Heart right ventricle (tissue), 16 donors: ENCODE measurements around the gene NEU4. TPM values are rescaled to one million over a fixed set of nuclear protein-coding genes. Genes with fewer than 3 reads are reported as not detected.
"Not testable (repeated sequence)": the region's sequence is repeated elsewhere in the genome, so short reads cannot be mapped to it uniquely, and the experiment has no call there.

Experiments
- ATAC-seq, 8 donors: fragments of 200-7000 bp; cut with Tn5 transposase; one replicate each; pipeline ENCODE4 v1.9.1; 2020; ENCODE audit warnings: mild to moderate bottlenecking in 8 of 8, moderate library complexity in 8 of 8, moderate number of reproducible peaks in 1 of 8
- DNase-seq, 2 donors: peaks; one replicate each; pipeline ENCODE4 v3.0.0-alpha.2; 2020
- H3K27ac ChIP-seq, 10 donors: fragments of 200-600 bp; sonication (generic) in 2 of 10; one replicate each; pipeline versions ENCODE4 v1.5.0 to v1.8.0; 2020 to 2022; ENCODE audit warnings: mild to moderate bottlenecking in 3 of 10
- H3K27me3 ChIP-seq, 7 donors: fragments of 200-600 bp; one replicate each; pipeline ENCODE4 v1.8.0; 2021 to 2022; ENCODE audit warnings: mild to moderate bottlenecking in 2 of 7
- H3K36me3 ChIP-seq, 9 donors: fragments of 200-600 bp; sonication (generic) in 1 of 9; one replicate each; pipeline versions ENCODE4 v1.5.0 to v1.8.0; 2020 to 2022; ENCODE audit warnings: mild to moderate bottlenecking in 2 of 9
- H3K4me1 ChIP-seq, 9 donors: fragments of 200-600 bp; sonication (generic) in 1 of 9; one replicate each; pipeline versions ENCODE4 v1.5.0 to v1.8.0; 2020 to 2022; ENCODE audit warnings: mild to moderate bottlenecking in 4 of 9
- H3K4me3 ChIP-seq, 10 donors: fragments of 200-600 bp; sonication (generic) in 2 of 10; one replicate each; pipeline versions ENCODE4 v1.5.0 to v1.8.0; 2020 to 2022; ENCODE audit warnings: mild to moderate bottlenecking in 7 of 10, moderate library complexity in 2 of 10
- H3K9me3 ChIP-seq, 11 donors: fragments of 200-600 bp in 10 of 11; sonication (generic) in 2 of 11; one replicate each; pipeline versions ENCODE4 v1.5.0 to v1.8.0; 2013 to 2022; ENCODE audit warnings: mild to moderate bottlenecking in 2 of 11, control low read depth in 1 of 11, moderate library complexity in 1 of 11
- WGBS, 2 donors: extraction: QIAGEN DNeasy Blood & Tissue Kit; methylation state at CpG; one replicate each; pipeline ENCODE4 v1.1.7; 2013; ENCODE audit warnings: inconsistent platforms in 1 of 2; 5-methylcytosine and 5-hydroxymethylcytosine counted together
- intact Hi-C, 10 donors: fragments of 100-400 bp; cut with DNase I; formaldehyde crosslinking; loops; one replicate each; pipeline versions ENCODE4 v1.11.1 to v1.14.2; 2022
- polyA plus RNA-seq, 2 donors: library from polyadenylated mRNA; stranded (reverse); fragments of 200-250 nt; gene quantifications; one replicate each; pipeline ENCODE4 v1.2.3, GENCODE V29; 2013
- total RNA-seq, 10 donors: library from RNA; stranded (reverse); fragmentation: NEBNext Ultra II Directional in 3 of 10; extraction: Animal tissue kit (Norgen Biotek cat#: 25700) in 3 of 10; gene quantifications; one replicate each; pipeline versions ENCODE4 v1.2.1 to v1.2.4, GENCODE V29; 2021 to 2023
- TF ChIP-seq, protein P1 (sequence below), 9 donors: fragments of 200-600 bp; sonication (generic) in 2 of 9; IDR thresholded peaks; one replicate each; pipeline versions ENCODE4 v1.5.0 to v1.8.0; 2021 to 2022; ENCODE audit warnings: antibody characterized with exemption in 9 of 9, mild to moderate bottlenecking in 5 of 9, moderate library complexity in 1 of 9
- donor health status: Arrhythmogenic right ventricular cardiomyopathy.
- donor health status: ischemic (EF 13 %, LVEDD 7.1; RV severe dilation, severe dysfunction).
- donor health status: healthy with polysubstance abuse.
- donor health status: DM: no; HTN: yes; CAD: no.
- donor health status: DM: no; HTN: no; CAD: no.
- donor health status: ischemic (EF 25% LVEDD 6.9; RV normal size, moderate dysfunction).
- donor health status: ischemic (EF 25% LVEDD 5.7; RV mildly dilated, moderate dysfunction).
- donor health status: healthy.
- donor health status: DM: yes; HTN: yes; CAD: no.
- donor health status: Ischemic cardiomyopathy.
- donor health status: ischemic (EF 35%, LVEDD 5.7; RV mildly dilated, moderate dysfunction).
- donor health status: nonischemic (EF 11% LVEDD 7.7; RV severe dilation, severe dysfunction).
- donor health status: DM: yes; HTN: yes; CAD: no.
- donor health status: PGD.
- donor health status: ischemic (EF 29% LVEDD 5.4; RV normal size, mild dysfunction).
- donor health status: nonischemic (EF 23%, LVEDD 6.1; RV moderate dilation, normal function).

The NEU4 gene
- total and polyA plus RNA-seq, 12 donors = 0.07 to 1.2 (median 0.46) TPM; not detected in 2

DNA sequence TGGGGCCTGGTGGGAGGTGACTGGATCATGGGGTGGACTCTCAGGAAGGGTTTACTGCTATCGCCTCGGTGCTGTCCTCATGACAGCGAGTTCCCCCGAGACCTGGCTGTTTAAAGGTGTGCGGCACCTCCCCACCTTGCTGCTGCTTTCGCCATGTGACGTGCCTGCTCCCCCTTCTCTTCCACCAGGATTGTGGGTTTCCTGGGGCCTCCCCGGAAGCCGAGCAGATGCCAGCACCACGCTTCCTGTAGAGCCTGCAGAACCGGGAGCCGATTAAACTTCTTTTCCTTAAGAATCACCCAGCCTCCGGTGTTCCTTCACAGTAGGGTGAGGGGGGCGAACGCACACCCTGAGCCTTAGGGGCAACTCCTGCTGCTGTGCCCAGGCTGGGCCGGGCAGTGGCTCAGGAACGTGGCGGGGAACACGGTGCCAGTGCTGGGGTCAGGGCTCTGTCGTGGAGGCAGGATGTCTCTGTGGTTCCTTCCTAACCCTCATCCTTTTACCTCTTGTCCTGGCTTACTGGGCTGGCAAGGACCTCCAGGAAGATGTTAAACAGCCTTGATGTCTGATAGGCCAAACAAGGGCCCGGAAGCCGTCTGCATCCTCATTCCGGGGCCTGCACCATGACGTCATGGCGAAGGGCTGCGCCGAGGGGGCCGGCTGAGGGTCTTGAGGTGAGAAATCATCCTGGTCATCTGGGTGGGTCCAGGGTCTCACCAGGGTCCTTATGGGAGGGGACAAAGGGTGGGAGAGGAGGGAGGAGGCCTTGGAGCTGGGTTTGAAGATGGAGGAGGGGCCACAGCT, 12.7 kb downstream of the NEU4 start:
- Histone ChIP-seq H3K27me3 (no peaks in the 10 kb centered on the region), H3K9me3 (peaks cover 0 to 14% (median under 1%) of the 10 kb centered on the region in 11 donors), H3K27ac (peak overlapping the region in 6 of 10 donors; percentile 19 to 72 (median 45)), H3K4me1 (peaks cover 0 to 26% (median 0%) of the 10 kb centered on the region in 9 donors), H3K36me3 (no peaks in the 10 kb centered on the region), H3K4me3 (peak overlapping the region in 6 of 10 donors; percentile 14 to 41 (median 31))
- 61 to 63% methylated on average over 28 of the region's 28 CpGs for WGBS, 2 donors
- DNase-seq = peak; percentile 27 to 31
- TF ChIP-seq, protein P1, sequence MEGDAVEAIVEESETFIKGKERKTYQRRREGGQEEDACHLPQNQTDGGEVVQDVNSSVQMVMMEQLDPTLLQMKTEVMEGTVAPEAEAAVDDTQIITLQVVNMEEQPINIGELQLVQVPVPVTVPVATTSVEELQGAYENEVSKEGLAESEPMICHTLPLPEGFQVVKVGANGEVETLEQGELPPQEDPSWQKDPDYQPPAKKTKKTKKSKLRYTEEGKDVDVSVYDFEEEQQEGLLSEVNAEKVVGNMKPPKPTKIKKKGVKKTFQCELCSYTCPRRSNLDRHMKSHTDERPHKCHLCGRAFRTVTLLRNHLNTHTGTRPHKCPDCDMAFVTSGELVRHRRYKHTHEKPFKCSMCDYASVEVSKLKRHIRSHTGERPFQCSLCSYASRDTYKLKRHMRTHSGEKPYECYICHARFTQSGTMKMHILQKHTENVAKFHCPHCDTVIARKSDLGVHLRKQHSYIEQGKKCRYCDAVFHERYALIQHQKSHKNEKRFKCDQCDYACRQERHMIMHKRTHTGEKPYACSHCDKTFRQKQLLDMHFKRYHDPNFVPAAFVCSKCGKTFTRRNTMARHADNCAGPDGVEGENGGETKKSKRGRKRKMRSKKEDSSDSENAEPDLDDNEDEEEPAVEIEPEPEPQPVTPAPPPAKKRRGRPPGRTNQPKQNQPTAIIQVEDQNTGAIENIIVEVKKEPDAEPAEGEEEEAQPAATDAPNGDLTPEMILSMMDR (IDR thresholded peaks at IDR 0.05) = no peak
- peak in 6 of 8 donors; percentile 21 to 78 (median 56) for ATAC-seq
- intact Hi-C loops = no loop called here

DNA sequence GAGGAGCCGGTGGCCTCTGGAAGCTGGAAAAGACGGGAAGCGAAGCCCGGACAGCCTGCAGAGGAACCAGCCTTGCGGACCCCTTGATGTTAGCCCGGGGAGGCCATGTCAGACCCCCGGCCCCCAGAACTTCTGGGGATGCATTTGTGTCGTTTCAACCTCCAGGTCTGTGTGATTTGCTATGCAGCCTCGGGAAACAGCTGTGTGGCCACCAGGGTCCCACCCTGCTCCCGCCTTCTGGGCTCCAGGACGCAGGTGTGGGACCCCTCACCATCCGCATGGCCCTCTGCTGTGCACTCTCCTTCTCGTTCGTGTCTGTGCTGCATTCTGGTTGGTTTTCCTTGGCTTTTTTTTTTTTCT, 13.3 kb downstream of the NEU4 start:
- Histone ChIP-seq H3K4me3 (peak overlapping the region in 4 of 10 donors; percentile 30 to 41 (median 34)), H3K4me1 (peaks cover 0 to 20% (median 0%) of the 10 kb centered on the region in 9 donors), H3K36me3 (no peaks in the 10 kb centered on the region), H3K27me3 (no peaks in the 10 kb centered on the region), H3K27ac (peak overlapping the region in 3 of 10 donors; percentile 26 to 72 (median 59)), H3K9me3 (peaks cover 0 to 20% (median 6%) of the 10 kb centered on the region in 11 donors)
- DNase-seq (no peak), ATAC-seq (no peak)
- intact Hi-C loops = no loop called here
- WGBS, 2 donors = 74 to 76% methylated on average over 14 of the region's 14 CpGs
- TF ChIP-seq, protein P1 (IDR thresholded peaks at IDR 0.05) = no peak

DNA sequence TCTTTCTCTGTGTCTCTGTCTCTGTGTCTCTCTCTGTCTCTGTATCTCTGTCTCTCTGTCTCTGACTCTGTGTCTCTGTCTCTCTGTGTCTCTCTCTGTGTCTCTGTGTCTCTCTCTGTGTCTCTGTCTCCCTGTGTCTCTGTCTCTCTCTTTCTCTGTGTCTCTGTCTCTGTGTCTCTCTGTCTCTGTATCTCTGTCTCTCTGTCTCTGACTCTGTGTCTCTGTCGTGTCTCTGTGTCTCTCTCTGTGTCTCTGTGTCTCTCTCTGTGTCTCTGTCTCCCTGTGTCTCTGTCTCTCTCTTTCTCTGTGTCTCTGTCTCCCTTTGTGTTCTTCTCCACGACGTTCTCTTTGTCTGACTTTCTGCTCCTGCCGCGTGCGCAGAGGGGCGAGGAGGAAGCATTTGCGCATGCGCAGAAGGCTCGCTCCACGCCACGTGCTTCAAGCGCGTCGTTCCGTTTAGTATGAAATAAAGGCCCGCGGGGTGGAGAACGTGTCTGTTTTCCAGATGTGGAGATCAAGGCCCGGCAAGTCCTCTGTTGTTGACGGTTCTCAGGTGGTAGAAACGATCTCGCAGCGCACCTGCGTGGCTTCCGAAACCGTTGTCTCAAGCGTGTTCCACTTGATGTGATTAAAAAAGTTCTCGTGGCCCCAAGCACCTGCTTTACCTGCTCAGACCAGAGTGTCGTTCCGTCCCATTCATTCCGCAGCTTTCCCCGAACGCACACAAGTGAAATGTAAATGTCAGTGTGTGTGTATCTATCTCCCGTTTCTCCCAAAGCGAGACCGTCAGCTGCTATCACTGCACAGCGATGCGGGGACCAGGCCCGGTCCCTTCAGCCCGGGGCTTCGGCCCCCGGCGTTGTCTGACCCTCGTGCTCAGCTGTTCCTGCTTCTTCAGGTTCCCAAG, 14.8 kb downstream of the NEU4 start:
- H3K36me3 ChIP-seq, H3K27ac ChIP-seq, H3K4me3 ChIP-seq, ATAC-seq, intact Hi-C loops, H3K27me3 ChIP-seq, DNase-seq: not testable (repeated sequence)
- Histone ChIP-seq H3K4me1 (peaks cover 0 to 16% (median 0%) of the 10 kb centered on the region in 9 donors), H3K9me3 (peaks cover 0 to 31% (median 13%) of the 10 kb centered on the region in 11 donors)
- WGBS, 2 donors = 90% methylated on average over 45 of the region's 45 CpGs

DNA sequence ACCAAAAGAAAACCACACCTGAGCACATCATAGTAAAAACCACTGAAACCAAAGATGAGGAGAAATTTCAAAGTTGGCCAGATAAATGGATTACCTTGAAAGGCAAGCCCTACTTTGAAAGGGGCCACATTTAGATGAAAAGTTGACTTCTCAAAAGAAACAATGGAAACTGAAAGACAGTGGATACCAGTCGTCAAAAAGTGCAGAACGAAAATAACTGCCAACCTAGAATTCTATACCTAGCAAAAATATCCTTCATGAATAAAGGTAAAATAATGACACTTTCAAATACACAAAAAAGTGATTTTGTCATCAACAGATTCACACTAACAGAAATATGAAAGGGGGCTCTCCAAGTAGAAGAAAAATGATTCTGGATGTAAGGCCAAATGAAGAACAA, 18.4 kb downstream of the NEU4 start:
- no peak for ATAC-seq
- no peak for DNase-seq
- H3K27ac ChIP-seq = no peak overlapping the region
- peaks cover 0 to 31% (median 13%) of the 10 kb centered on the region in 11 donors for H3K9me3 ChIP-seq
- H3K4me1 ChIP-seq = peaks cover 0 to under 1% (median 0%) of the 10 kb centered on the region in 9 donors
- no peaks in the 10 kb centered on the region for H3K36me3 ChIP-seq
- no peak overlapping the region for H3K4me3 ChIP-seq
- TF ChIP-seq, protein P1 (IDR thresholded peaks at IDR 0.05) = no peak
- WGBS, 2 donors = 78 to 89% methylated on average over 2 of the region's 2 CpGs
- intact Hi-C loops = no loop called here
- H3K27me3 ChIP-seq = peaks cover 0 to 12% (median 0%) of the 10 kb centered on the region in 7 donors
